Activated CD8-positive, alpha-beta memory T cell treated with anti-CD3 and anti-CD28 coated beads, Interleukin-2, amount 50 U/mL, for 1 hour (primary cell): ENCODE measurements around the gene PLAA.
"Not testable (repeated sequence)": the region's sequence is repeated elsewhere in the genome, so short reads cannot be mapped to it uniquely, and the experiment has no call there.

Source experiments
- DNase-seq: peaks from one replicate; pipeline ENCODE4 v3.0.0-alpha.2; 2020; ENCODE audit errors: extremely low read depth

PLAA gene

GRCh38 chr9:26935847-26936246, 11.2 kb downstream of the PLAA start:
- no peak for DNase-seq

DNA sequence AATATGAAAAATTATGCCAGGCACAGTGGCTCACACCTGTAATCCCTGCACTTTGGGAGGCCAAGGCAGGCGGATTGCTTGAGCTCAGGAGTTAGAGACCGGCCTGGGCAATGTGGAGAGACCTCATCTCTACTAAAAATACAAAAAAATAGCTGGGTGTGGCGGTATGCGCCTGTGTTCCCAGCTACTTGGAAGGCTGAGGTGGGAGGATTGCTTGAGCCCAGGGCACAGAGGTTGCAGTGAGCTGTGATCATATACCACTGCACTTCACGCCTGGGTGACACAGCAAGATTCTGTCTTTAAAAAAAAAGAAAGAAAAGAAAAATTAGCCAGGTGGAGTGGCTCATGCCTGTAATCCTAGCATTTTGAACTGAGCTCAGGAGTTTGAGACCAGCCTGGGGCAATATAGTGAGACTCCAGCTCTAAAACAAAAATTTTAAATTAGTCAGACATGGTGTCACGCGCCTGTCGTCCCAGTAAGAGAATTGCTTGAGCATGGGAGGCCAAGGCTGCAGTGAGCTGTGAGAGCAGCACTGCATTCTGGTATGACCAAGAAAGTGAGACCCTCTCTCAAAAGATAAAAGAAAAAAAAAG, 18.0 kb downstream of the PLAA start:
- DNase-seq: no peak

DNA sequence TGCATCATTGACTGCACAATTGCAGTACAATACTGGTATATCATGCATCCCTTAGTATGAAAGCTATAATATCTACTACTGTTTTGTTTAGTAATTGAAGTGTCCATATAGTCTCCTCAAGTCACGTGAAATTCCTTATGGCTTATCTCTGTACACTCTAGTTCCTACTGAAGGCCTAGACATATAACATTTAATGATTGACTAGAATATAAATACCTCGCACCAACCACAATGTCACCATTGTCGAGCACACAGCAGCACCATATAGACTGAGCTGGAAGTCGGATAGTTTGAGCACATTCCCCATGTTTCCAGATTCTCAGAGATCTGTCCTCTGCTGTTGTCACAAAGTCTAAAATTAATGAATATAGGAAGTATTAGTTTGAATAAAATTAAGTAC, 21.4 kb downstream of the PLAA start:
- no peak for DNase-seq

DNA sequence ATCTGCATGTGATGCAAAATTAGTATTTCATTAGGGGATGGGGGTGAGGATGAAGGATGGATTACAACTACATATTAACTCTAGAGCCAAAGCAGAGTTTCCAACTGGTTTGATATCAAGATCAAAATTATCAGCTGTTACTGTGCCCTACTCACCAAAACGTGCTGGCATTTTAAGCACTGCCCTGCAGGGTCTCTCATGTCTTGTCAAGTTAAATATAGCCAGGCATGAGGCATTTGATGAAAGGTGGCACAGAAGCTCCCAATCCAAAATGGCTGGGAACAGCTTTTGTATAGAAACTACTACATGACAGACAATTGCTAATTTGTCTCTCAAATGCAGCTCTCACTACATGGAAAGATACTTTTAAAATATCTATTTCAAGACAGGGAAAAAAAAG, 27.3 kb downstream of the PLAA start:
- DNase-seq: no peak

- DNase-seq: no peak
Measured at GRCh38 chr9:26913138-26913668, 33.8 kb downstream of the PLAA start.

DNA sequence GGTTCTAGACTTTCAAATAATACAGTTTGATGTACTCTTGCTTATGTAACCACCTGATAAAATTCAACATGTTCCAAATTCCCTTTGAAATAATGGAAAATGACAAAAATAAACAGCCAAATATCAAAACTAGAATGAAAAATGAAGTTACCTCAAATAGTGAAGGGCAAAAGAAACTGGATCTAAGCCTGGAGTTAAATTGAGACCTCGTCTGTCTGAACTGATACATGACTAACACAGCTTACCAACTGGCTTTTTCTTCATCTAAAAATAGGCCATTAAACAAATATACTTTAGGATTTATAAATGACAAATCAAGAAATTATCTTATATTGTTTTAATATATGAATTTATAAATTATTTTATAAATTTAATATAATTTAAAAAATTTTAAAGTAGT, 42.4 kb downstream of the PLAA start:
- DNase-seq: no peak

DNA sequence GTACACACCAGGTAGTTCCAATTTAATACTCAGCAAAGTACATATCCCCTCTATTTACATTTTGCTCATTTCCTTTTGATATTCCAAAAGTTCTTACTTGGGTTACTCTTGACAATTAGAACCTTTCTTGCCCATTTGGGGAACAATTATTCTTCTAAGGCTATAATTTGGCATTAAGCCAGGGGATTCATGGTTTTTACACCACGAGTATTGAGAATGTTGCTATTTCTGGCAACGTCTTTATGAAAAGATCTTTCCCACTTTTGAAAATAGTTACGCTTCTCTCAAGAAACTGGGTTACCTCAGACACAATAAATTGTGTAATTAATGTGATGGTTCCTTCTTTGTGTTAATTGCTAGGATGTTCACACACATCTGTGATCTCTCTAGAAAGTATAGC, 43.0 kb downstream of the PLAA start:
- no peak for DNase-seq

DNA sequence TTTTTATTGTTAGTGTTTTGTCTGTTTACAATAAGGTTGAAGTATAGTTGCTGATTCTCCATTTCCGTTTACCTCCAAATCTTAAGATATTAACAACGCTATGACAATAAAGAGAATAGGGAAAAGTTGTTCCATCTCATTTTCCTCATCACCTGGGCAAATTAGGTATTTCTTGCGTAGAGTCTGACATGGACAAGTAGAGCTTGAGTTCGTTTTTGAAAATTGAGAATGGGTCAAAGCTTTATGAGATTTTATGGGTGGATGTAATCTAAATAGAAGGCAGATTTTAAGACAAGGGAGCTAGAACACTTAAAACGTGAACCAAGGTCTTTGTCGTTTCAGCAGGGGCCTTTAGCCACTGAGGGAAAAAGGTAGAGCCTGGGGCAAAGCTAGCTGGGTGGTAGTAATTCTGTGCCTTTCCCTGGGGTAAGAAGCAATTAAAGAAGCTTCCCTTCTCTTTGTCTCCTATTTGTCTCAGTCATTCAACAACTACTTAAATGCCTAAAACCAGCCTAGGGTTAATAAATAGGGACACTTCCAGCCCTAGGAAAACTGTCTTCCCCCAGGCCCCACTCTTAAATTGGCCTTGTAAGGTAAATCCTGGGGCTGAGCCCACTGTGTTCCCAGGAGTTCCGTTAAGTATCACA, 53.9 kb downstream of the PLAA start:
- DNase-seq: no peak

GRCh38 chr9:26892251-26893029, 54.6 kb downstream of the PLAA start, which contains the start of gene CAAP1:
Gene CAAP1 (minus strand): TSS chr9:26892802. CDS start chr9:26892715, 87 bp downstream.
- DNase-seq: peak; percentile 85

- DNase-seq: no peak
Measured at GRCh38 chr9:26891726-26892125, 55.3 kb downstream of the PLAA start.

GRCh38 chr9:26888271-26888670, 58.8 kb downstream of the PLAA start:
- no peak for DNase-seq

DNA sequence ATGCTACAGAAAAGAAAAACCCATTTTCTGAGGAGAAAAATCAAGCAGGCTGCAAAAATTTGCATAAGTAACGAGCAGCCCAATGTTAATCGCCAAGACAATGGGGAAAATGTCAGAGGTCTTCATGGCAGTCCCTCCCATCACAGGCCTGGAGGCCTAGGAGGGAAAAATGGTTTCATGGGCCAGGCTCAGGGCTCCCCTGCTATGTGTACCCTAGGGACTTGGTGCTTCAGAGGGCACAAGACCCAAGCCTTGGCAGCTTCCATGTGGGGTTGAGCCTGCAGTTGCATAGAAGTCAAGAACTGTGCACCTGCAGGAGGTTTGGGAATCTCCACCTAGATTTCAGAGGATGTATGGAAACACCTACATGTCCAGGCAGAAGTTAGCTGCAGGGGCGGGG, 64.9 kb downstream of the PLAA start:
- no peak for DNase-seq

DNA sequence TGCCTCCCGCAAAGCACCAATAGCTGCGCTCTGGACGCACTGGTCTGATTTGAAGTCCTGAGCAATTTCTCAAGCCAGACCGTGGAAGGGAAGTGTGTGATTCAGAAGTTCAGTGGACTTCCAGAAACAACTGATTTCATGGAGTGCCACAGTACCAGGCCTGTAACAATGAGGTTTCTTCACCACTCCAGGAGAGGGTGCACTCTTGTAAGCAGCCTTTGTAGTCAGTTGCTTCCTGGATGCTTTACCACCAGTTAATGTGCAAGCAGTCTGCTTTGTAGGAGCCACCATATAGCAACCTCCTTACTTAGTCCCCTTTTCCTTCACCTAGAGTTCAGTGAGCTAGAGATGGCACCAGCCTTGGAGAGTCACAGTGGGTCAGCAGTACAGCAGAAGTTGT, 66.8 kb downstream of the PLAA start:
- DNase-seq: no peak

- not testable (repeated sequence) for DNase-seq
Measured at GRCh38 chr9:26875155-26875554, 71.9 kb downstream of the PLAA start.

- no peak for DNase-seq
Measured at GRCh38 chr9:26870292-26870691, 76.8 kb downstream of the PLAA start.

DNA sequence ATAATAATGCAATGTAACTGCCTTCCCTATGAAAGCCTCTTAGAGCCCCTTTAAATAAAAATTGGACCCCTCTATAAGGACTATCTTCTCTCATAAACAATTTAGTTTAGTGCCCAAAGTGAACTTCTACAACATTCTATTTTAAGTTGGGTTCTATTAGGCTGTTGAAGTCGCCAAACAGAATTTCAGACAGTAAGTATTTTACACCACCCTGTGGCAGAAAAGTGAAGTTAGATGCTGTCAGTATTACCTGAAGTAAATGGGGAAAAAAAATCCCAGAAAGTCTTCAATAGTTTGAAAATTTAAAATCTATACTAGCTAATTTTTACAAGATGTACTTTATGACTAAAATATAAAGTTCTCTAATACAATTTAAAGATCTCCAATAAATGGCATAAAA, 84.0 kb downstream of the PLAA start:
- no peak for DNase-seq

GRCh38 chr9:26856413-26857032, 90.5 kb downstream of the PLAA start:
- no peak for DNase-seq
